COLO829 (cell line): ENCODE measurements around the gene HTD2.
A peak's percentile ranks its signal among the peaks of the same experiment; 100 is the strongest.

ENCODE experiments used
- DNase-seq: peaks from one replicate; pipeline ENCODE4 v3.0.0; 2012; ENCODE audit warnings: low spot score

The HTD2 gene

GRCh38 chr3:58292866-58293265 is 13.5 kb upstream of the HTD2 start:
- DNase-seq: no peak

- DNase-seq: no peak
Measured at GRCh38 chr3:58293516-58293915, 12.8 kb upstream of the HTD2 start.

GRCh38 chr3:58296269-58296668 is 10.1 kb upstream of the HTD2 start:
- DNase-seq: no peak

- no peak for DNase-seq
Measured at GRCh38 chr3:58296843-58297242, 9.5 kb upstream of the HTD2 start.

GRCh38 chr3:58298190-58298589 is 8.1 kb upstream of the HTD2 start:
- no peak for DNase-seq

- no peak for DNase-seq
Measured at GRCh38 chr3:58299075-58299474, 7.2 kb upstream of the HTD2 start.

- peak; percentile 37 for DNase-seq
Measured at GRCh38 chr3:58299839-58300516, 6.3 kb upstream of the HTD2 start.

GRCh38 chr3:58307639-58308215 is 1.4 kb downstream of the HTD2 start:
- peak; percentile 66 for DNase-seq

- DNase-seq: peak; percentile 41
Measured at GRCh38 chr3:58308728-58309127, 2.4 kb downstream of the HTD2 start.

GRCh38 chr3:58317811-58318210 is 11.5 kb downstream of the HTD2 start:
- DNase-seq: no peak

GRCh38 chr3:58321791-58322190 is 15.5 kb downstream of the HTD2 start:
- no peak for DNase-seq

- DNase-seq: no peak
Measured at GRCh38 chr3:58322793-58323192, 16.5 kb downstream of the HTD2 start.

- no peak for DNase-seq
Measured at GRCh38 chr3:58323529-58324390, 17.4 kb downstream of the HTD2 start.

- DNase-seq: no peak
Measured at GRCh38 chr3:58324391-58325390, 18.4 kb downstream of the HTD2 start.

- no peak for DNase-seq
Measured at GRCh38 chr3:58325525-58325992, 19.2 kb downstream of the HTD2 start.

- no peak for DNase-seq
Measured at GRCh38 chr3:58326267-58326900, 20.1 kb downstream of the HTD2 start.

- no peak for DNase-seq
Measured at GRCh38 chr3:58329150-58329921, 23.0 kb downstream of the HTD2 start.

GRCh38 chr3:58329922-58330413 is 23.6 kb downstream of the HTD2 start:
- no peak for DNase-seq

- DNase-seq: no peak
Measured at GRCh38 chr3:58331593-58332152, 25.4 kb downstream of the HTD2 start.
